Mesodermal cell (in vitro differentiated cells): ENCODE results near the gene SERTAD1.

Experiments used
- H3K27ac ChIP-seq: 2 replicates; pipeline ENCODE4 v1.7.0; 2013; ENCODE audit warnings: mild to moderate bottlenecking, low read depth, low read length, moderate library complexity; ENCODE audit not compliant: severe bottlenecking
- H3K36me3 ChIP-seq: 2 replicates; pipeline ENCODE4 v1.7.1; 2013; ENCODE audit warnings: mild to moderate bottlenecking, low read length, moderate library complexity; ENCODE audit not compliant: control insufficient read depth, insufficient read depth
- H3K4me1 ChIP-seq: one replicate; pipeline ENCODE4 v1.7.1; 2013; ENCODE audit warnings: mild to moderate bottlenecking, low read length; ENCODE audit not compliant: insufficient read depth, control insufficient read depth, poor library complexity, severe bottlenecking
- H3K4me3 ChIP-seq: 2 replicates; pipeline ENCODE4 v1.7.0; 2013; ENCODE audit warnings: low read length, control low read depth, mild to moderate bottlenecking; ENCODE audit not compliant: insufficient read depth, poor library complexity, severe bottlenecking; ENCODE audit errors: extremely low read depth
- H3K9me3 ChIP-seq: 2 replicates; pipeline ENCODE4 v1.7.1; 2013; ENCODE audit warnings: mild to moderate bottlenecking, low read length, moderate library complexity; ENCODE audit not compliant: control insufficient read depth
- WGBS, 2 experiments: methylation state at CpG; one replicate each; pipeline ENCODE4 v1.1.5; 2013; ENCODE audit warnings: missing lambda C conversion rate in 2 of 2; ENCODE audit not compliant: insufficient coverage in 2 of 2; 5-methylcytosine and 5-hydroxymethylcytosine counted together

SERTAD1 gene

DNA sequence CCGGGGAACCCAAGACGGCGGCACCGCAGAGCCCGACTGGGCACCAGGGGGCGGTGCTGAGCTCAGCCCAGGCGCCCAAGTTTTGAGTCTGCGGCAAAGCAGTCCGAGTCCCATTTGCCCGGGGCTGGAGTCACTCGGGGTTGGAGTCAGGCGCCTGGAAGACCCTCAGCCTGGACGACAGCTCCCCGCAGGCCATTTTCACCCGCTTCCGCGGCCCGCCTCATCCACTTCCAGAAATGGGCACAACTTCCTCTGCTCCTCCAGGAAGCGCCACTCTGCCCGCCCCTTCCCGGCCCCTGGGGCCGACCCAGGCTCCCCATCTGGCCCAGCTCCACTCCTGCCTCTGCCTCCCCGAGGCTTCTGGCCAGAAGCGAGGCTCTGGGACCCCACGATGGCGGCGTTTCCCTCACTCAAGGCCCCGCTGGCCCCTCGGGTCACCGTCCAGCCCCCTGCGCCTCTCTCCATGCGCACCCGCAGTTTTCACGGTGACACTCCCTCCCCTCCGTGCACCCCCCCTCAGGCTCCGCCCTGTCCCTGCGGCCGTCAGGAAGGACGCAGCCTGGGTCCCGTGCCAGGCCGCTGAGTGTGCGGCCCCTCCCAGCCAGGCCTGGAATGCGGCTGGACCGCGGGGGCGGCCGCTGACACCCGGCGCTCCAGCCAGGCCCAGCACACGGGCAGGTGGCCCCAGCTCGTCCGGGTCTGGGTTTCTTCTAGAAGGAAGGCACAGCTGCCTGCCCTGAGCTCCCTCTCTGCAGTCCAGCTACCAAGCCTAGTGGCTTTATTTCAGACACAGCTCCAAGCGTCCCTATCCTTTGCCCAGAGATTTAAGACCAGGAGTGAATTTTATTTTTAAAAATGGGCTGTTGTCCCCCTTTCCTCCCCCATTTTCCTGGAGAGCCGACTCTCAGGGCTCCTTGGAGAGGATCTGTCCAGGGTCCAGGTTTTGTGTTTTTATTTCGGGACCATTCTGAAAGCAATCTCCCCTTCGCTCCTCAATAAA is 4.7 kb downstream of the SERTAD1 start:
- peak overlapping the region; percentile 98 for H3K27ac ChIP-seq
- 1 to 4% methylated on average over 52 to 55 of the region's 56 CpGs for WGBS, 2 experiments

DNA sequence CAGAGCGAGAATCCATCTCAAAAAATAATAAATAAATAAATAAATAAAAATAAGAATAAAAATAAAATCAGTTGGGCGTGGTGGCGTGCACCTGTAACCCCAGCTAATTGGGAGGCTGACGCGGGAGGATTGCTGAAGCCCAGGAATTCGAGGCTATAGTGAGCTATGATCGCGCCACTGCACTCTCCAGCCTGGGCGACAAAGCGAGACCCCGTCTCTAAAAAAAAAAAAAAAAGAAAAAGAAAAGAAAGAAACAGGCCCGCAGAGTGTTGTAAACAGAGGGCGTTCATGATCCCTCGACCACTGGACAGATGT is 5.4 kb downstream of the SERTAD1 start:
- 60 to 68% methylated on average over 13 of the region's 14 CpGs for WGBS, 2 experiments
- peaks cover 21% of the 10 kb centered on the region for H3K36me3 ChIP-seq
- H3K4me3 ChIP-seq: peak overlapping the region; percentile 46
- peak overlapping the region; percentile 98 for H3K27ac ChIP-seq
- H3K4me1 ChIP-seq: peaks cover 35% of the 10 kb centered on the region
- H3K9me3 ChIP-seq: no peaks in the 10 kb centered on the region

More for the DNA sequence above, 4.7 kb downstream of the SERTAD1 start:
- Histone ChIP-seq H3K36me3 (peaks cover 21% of the 10 kb centered on the region), H3K4me3 (peak overlapping the region; percentile 46), H3K9me3 (no peaks in the 10 kb centered on the region), H3K4me1 (peaks cover 35% of the 10 kb centered on the region)

DNA sequence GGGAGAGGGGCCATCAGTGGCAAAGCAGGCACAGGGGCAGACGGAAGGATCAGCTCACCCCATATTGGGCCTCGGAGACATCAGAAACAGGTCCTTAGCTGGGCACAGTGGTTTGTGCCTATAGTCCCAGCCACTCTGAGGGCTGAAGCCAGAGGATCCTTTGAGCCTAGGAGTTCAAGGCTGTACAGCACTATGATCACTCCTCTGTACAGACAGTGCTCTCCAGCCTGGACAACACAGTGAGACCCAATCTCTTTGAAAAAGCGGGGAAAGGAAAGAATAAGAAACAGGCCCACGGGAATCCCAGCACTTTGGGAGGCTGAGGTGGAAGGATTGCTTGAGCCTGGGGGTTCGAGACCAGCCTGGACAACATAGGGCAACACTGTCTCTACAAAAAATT is 6.0 kb downstream of the SERTAD1 start:
- WGBS, 2 experiments: 92 to 99% methylated on average over 5 of the region's 5 CpGs
- Histone ChIP-seq H3K4me1 (peaks cover 36% of the 10 kb centered on the region), H3K4me3 (no peak overlapping the region), H3K9me3 (no peaks in the 10 kb centered on the region), H3K27ac (no peak overlapping the region), H3K36me3 (peaks cover 21% of the 10 kb centered on the region)

DNA sequence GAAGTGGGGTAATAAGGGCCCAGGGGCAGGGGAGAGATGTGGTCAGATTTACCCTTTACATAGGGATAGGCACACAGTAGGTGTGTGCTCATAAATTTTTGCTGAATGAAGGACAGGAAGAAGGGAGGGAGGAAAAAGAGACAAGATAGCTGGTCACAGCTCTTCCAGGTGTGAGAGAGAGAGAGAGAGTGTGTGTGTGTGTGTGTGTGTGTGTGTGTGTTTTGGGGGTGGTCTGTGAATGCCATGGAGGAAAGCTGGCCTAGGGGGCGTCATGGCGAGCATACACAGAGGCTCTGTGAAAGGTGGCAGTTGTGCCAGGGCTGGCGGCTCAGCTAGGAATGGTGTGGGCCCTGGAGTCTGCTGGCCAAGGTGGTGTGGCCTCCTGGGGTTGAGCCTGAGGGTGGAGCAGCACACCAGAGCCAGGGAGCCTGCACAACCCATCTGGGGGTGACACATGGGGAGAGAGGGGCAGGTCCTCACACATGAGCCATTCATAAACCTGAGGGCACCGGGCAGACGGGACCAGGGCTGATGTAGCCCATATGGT is 6.7 kb downstream of the SERTAD1 start:
- H3K4me3 ChIP-seq: no peak overlapping the region
- H3K27ac ChIP-seq: no peak overlapping the region
- 84 to 98% methylated on average over 5 of the region's 5 CpGs for WGBS, 2 experiments
- H3K4me1 ChIP-seq: peaks cover 40% of the 10 kb centered on the region
- peaks cover 21% of the 10 kb centered on the region for H3K36me3 ChIP-seq
- no peaks in the 10 kb centered on the region for H3K9me3 ChIP-seq

DNA sequence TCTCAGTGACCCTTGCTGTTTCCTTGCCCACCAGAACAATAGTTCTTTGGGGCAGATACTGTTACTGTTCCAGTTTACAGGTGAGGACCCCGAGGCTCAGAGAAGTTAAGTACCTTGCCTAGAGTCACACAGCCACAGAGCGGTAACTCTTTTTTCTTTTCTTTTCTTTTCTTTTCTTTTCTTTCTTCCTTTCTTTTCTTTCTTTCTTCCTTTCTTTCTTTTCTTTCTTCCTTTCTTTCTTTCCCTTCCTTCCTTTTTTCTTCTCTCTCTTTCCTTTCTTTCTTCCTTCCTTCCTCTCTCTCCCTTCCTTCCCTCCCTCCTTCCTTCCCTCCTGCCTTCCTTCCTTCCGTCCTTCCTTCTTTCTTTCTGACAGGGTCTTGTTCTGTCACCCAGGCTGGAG is 7.8 kb downstream of the SERTAD1 start:
- H3K9me3 ChIP-seq: no peaks in the 10 kb centered on the region
- peaks cover 14% of the 10 kb centered on the region for H3K36me3 ChIP-seq
- H3K27ac ChIP-seq: peak overlapping the region; percentile 71
- H3K4me3 ChIP-seq: no peak overlapping the region
- peaks cover 40% of the 10 kb centered on the region for H3K4me1 ChIP-seq
- 95 to 96% methylated on average over 3 of the region's 3 CpGs for WGBS, 2 experiments

DNA sequence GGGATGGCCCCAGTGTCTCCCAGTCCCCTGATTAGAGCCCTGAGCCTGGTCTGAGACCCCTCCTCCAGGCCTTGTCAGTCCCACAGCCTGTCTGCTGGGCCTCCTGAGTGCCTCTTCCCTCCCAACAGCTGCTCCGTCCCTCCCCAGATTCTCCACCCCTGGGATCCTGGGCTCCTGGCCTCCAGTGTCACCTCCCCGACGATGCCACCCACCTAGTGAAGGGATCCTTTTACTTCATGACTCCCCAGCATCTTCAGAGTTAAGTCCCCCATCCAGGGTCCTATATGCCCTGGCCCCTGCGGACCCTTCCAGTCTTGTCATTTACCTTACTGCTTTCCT is 8.2 kb downstream of the SERTAD1 start:
- Histone ChIP-seq H3K36me3 (peaks cover 10% of the 10 kb centered on the region), H3K4me1 (peaks cover 36% of the 10 kb centered on the region), H3K4me3 (no peak overlapping the region), H3K27ac (peak overlapping the region; percentile 71), H3K9me3 (no peaks in the 10 kb centered on the region)
- WGBS, 2 experiments: 87 to 90% methylated on average over 3 to 4 of the region's 4 CpGs

DNA sequence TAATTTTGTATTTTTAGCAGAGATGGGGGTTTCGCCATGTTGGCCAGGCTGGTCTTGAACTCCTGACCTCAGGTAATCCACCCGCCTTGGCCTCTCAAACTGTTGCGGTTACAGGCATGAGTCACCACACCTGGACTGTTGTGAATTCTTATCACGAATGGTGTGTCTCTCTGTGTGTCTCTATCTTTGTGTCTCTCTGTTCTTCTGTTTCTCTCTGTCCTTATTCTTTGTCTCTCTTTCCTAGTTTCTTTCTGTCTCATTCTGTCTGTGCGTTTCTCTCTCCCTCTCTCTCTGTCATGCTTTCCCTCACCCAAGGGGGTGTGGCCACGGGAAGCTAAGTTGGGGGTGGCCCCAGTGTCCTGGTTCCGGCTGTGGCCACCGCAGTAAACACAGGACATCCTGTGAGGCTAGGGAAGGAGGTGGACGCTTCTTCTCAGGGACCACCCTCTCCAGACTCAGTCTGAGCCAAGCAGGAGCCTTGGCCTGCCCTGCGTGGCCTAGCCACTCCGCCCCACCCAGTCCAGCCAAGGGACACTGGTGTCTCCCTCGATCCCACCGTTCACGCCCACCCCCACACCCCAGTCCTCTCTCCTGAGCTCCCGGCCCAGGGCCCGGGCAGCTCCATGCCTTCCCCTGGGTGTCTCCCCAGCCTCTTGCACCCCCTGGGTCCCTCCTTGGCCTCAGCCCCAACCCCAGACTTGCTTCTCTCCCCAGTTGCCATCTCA is 8.7 kb downstream of the SERTAD1 start:
- WGBS, 2 experiments: 80 to 87% methylated on average over 11 to 12 of the region's 16 CpGs
- no peak overlapping the region for H3K4me3 ChIP-seq
- H3K36me3 ChIP-seq: peaks cover 5% of the 10 kb centered on the region
- H3K4me1 ChIP-seq: peaks cover 30% of the 10 kb centered on the region
- peak overlapping the region; percentile 71 for H3K27ac ChIP-seq
- no peaks in the 10 kb centered on the region for H3K9me3 ChIP-seq

DNA sequence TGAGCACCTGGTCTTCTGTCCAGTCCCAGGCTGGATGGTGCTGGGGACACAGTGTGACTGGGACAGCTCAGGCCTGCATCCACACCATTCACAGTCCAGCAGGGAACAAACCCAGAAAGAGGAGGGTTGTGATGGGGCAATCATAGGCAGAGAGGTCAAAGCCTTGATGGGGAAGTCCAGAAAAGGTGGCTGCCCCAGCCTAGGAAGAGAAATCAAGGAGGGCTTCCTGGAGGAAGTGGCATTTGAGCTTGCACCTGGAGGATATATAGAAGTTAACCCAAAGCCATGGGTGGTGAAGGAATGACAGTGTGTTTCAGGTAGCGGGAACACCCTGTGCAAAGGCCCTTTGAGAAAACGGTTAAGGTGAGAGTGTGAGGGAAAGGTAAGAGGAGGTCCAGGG is 10.0 kb downstream of the SERTAD1 start:
- H3K27ac ChIP-seq: no peak overlapping the region
- 94 to 95% methylated on average over 2 of the region's 2 CpGs for WGBS, 2 experiments
- no peaks in the 10 kb centered on the region for H3K9me3 ChIP-seq
- H3K4me1 ChIP-seq: peaks cover 26% of the 10 kb centered on the region
- no peak overlapping the region for H3K4me3 ChIP-seq
- no peaks in the 10 kb centered on the region for H3K36me3 ChIP-seq

DNA sequence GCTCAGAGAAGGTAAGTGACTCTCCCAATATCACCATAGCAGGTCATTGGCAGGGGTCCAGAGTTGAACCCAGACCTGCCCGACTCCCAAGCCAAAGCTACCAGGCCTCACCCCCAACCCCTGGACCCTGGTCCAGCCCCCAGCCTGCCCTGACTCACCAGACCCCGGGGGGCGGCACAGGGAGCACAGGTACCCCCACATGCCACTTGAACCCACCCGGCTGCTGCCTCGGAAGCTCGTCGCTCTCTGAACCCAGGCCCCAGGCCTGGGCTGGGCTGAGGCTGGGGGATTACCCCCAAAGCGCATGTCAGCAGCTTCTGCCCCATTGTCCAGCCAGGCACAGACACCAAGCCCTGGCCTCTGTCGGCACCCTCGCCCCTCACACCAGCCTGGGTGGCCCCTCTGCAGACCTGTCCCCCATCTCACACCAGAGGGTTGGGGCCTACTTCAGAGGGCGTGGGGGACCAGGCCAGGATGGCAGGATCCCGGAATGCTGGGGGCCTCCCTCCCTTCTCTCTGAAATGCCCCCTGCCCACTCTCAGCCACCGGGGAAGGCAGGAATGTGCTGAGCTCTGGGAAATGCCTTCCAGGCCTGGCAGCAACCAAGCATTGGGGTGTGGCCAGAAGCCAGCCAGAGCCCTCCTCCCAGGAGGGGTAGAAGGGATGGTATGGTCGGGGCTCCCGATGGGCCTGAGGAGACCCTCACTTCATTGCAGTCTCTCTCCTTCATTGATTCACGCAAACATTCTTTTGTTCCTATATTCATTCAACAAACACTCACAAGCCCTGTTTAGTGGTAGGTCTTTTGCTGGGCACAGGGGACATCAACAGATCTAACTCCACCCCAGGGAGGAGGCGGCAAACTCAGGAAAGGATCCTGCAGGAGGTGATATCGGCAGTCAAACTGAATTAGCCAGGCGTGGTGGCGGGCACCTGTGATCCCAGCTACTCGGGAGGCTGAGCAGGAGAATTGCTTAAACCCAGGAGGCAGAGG is 11.0 kb downstream of the SERTAD1 start:
- Histone ChIP-seq H3K4me1 (peaks cover 26% of the 10 kb centered on the region), H3K27ac (no peak overlapping the region), H3K9me3 (no peaks in the 10 kb centered on the region), H3K4me3 (no peak overlapping the region), H3K36me3 (no peaks in the 10 kb centered on the region)
- WGBS, 2 experiments: 86 to 93% methylated on average over 15 to 17 of the region's 21 CpGs

DNA sequence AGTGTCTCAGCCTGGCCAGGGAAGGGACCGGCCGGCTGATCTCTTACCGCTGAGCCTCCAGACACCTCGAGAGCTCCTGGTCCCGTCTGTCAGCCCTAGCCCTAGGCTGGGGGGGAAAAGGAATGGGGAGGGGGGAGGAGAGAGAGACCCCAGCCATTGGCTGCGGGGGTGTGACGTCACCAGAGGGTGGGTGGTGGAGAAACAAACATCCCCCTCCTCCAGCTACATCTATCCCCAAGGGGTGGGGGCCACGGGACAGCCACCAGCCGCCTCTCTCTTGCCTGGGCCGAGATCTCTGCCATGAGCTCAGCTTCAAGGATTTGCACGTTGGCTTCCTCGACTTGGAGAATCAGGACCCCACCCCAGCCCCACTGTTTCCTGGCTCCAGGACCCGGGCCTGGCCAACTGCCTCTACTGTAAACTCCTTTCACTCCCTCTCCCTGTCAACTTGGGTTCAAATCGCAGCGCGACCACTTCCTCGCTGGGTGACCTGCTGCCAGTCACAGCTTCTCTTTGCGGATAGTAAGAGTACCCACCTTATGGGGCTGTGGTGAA is 12.4 kb downstream of the SERTAD1 start, which contains the start of gene PRX:
PRX (minus strand) TSS at position 88 of the 555 bp plus-strand sequence. CDS start 5,446 bp downstream, outside the sequence.
- H3K27ac ChIP-seq: peak within 1 kb of the TSS; percentile 0
- WGBS, 2 experiments: 22 to 23% methylated on average over 6 to 11 of the region's 18 CpGs
- peaks cover 26% of the 10 kb centered on the region for H3K4me1 ChIP-seq
- no peaks in the 10 kb centered on the region for H3K9me3 ChIP-seq
- H3K36me3 ChIP-seq: no peaks in the 10 kb centered on the region
- H3K4me3 ChIP-seq: no peak within 1 kb of the TSS
